CD4-positive, alpha-beta T cell treated with Interleukin-15 for 4 hours (primary cell): ENCODE results near the gene ATP2B2.
"Not testable (repeated sequence)": the region's sequence is repeated elsewhere in the genome, so short reads cannot be mapped to it uniquely, and the experiment has no call there.

Source experiments
- DNase-seq: peaks from one replicate; pipeline ENCODE4 v3.0.0-alpha.2; 2020; ENCODE audit warnings: low spot score

Gene ATP2B2

DNA sequence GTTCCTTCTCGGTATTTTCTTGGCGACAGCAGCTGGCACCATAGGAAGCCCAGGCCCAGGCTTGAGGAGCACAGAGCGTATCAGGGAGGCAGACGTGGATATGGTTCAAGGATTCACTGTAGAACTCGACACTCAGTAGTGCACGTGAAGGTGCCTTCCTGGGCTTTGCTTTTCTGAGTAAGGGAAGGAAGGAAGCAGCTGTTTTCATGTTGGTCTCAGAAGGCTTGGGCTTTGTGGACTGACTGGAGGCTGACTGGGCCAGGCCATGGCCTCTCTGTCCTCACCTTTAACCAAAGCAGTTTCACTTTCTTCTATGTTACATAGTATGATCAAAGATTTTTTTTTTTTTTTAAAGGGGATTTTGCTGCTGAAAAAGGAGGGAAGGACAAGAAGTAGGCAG lies 205.7 kb downstream of the ATP2B2 start:
- no peak for DNase-seq

DNA sequence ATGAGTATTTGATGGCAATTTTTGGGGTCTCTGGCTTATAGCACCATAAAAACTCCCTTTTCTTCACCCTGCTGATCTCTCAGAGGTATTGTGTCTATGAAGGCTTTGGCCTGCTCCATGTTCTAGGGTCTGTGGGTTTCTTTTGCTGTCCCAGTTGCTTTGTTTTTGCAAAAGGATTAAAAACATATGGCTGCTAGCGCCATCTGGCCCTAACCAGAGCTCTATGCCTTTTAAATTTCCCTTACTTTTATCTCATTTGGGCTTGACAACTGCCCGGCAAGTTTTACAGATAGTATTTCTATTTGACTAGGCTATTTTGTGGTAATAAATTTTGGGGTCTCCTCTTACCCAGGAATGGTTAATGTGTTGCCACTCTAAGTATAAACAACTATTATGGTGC lies 206.2 kb downstream of the ATP2B2 start:
- DNase-seq: no peak

DNA sequence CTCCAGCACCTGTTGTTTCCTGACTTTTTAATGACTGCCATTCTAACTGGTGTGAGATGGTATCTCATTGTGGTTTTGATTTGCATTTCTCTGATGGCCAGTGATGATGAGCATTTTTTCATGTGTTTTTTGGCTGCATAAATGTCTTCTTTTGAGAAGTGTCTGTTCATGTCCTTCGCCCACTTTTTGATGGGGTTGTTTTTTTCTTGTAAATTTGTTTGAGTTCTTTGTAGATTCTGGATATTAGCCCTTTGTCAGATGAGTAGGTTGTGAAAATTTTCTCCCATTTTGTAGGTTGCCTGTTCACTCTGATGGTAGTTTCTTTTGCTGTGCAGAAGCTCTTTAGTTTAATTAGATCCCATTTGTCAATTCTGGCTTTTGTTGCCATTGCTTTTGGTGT lies 207.3 kb downstream of the ATP2B2 start:
- not testable (repeated sequence) for DNase-seq

DNA sequence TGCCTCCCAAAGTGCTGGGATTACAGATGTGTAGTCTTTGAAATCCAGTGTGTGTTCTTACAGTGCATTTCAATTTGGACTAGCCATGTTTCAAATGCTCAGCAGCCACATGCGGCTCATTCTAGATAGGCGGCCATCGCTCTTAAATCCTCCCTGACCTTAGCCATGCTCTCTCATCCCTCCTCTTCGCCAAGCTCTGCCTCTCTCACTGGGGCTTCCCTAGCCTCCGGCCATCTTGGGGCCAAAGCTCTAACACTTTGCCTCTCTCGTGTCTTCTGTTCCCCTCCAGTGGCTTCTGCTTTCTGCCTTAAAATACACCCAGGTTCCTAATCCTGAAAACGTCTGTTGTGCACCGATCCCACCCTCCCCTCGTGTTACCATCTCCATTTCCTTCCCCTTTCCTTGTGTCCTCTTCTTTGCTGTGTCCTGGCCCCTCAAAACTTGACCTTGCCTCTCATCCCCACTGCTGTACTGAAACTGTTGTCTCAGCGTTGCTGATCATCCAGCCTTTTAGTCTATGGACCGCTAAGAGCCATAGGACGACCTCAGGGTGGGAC lies 211.3 kb downstream of the ATP2B2 start:
- no peak for DNase-seq

DNA sequence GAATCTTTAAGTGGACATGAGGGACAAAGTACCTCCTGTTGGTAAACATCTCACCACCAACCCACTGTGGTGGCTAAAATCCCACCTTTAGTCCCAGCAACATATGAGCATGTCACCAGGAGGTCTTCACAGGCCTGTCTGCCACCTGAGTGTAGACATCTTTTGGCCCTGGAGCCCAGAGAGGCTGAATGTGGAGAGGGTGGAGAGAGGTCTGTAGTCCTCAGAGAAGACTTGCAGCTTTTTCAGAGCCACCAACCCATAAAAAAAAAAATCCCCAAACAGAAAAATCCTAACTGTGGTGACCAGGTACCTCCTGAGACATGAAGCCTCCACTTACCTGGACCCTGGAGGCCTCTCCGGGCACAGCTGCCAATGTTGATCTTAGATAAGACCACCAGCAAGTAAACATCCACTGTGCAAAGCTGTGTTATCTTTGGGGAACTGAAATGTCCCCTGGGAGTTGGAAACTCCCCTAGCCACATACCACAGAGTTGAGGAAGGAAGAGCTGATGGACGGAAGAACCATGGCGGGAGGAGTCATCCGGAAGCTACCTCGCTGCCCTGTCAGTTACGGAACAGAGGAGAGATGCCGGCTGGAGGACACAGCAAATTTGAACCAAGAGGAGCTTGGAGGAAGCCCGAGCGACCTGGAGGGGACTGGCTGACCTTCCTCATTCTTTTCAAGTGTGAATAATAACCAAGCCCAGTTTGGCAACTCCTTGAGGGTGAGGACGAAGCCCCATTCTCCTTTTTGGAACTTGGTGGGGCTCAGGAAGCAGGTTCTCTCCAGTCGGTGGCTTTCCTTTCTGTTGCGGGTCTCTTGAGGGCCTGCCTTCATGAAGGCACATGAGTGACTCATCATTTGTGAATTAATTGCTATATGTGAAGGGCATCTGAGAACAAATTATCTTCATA lies 212.6 kb downstream of the ATP2B2 start, which contains the start of gene GHRL:
GHRL (minus strand) TSS at position 443 of the 915 bp plus-strand sequence. CDS start 2,767 bp downstream, outside the sequence.
- DNase-seq: no peak

DNA sequence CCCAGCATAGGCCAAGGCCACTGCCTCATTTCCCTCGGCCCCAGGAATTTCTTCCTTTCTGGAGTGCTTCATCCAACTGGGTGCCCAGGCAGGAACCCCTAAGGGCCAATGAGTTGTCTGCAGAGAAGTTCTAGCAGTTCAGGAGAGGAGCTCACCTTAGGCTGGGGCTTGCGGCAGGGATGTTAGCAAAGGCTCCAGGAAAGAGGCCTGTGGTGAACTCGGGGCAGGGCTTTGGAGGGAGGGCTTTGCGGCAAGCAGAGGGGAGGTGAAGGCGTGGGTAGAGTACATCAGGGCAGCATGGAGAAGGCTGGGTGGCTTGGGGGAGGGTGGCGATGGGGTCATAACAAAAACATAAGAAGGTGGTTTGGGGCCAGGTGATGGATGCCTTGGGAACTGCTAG lies 213.7 kb downstream of the ATP2B2 start:
- DNase-seq: no peak

DNA sequence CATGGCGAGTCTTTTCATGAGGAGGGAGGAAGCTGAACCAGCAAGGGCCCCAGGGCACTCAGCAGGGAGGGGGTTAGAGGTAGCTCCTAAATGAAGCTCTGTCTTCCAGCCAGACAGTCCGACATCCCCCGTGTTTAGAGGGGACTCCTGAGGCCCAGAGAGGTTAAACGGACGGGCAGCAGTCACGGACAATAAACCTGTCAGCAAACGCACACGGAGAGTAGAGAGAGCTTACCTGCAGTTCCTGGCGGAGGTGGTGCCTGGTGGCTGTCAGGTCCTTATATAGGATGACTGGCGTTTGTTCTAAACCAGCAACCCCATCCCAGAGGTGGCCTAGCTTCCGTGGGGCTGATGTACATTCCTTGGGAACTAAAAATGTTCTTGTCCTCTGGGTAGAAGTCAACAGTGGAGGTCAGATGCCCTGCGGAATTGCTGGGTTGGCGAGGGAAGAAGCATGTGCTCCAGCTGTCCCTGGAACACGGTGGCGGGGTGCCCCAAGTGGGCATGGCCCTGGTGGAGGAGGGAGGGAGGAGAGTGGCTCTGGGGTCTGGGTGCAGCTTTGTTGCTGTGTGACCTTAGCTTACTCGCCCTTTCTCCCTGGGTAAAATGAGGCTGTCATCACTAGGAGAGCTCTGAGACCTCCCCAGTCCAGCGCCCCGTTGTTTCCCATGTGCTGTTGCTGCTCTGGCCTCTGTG lies 214.8 kb downstream of the ATP2B2 start:
- DNase-seq: no peak

DNA sequence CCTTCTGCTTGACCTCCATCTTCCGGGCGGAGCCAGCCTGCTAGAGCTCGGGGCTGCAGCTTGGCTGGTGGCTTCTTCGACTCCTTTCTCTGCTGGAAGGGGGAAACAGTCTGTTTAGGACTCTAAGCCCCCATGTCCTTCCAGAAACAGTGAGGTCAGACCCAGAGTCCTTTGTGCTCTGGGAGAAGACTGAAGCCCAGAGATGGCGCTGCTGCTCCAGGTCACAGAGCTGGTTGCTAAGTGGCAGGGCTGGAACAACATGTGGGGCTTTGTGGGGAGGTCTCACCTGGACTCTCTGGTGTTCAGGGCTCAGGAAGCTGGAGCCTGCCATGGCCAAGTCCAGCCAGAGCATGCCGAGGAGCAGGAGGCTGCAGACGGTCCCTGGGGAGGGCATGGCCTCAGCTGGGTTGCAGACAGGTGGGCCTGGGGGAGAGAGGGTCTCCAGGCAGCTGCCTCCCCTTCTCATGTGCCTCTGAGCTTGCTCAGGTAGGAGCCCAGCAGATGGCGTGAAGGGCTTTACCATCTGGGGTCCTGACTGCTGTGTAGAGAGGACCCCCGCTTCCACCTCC lies 215.5 kb downstream of the ATP2B2 start:
- DNase-seq: no peak

DNA sequence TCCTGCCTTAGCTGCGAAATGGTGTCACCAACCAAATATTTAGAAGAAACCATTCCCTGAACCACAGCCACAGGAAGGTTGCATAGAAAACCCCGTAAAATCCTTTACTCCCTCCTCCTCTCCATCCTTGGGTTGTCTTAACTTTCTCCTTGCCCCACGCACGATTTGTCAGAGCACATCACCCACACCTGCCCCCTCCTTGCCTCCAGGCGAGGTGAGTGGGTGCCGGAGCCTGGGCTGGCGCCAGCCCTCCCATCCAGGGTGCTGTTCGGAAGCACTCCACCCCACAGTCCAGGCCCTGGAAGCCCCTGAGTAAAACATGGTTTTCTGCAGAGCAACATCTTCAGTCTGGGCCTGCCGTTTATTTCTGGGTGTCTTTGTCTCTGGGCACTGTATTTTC lies 216.3 kb downstream of the ATP2B2 start:
- no peak for DNase-seq

DNA sequence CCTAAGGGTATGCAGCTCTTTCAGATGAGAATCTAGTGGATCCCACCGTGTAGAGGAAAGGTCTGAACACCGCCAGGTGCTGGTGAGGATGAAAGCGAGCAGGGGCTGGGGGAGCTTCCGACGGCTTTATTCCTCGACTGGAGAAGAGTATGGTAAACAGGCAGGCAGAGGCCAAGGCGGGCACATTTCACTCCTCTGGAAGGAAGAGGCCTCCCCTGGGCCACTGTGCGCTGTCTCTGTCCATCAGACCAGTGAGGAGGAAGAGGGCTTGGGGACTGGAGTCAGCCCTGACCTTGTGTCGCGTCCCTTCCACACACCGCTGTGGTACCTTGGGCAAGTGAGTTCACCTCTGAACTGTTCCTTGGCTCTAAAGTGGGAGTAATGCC lies 216.8 kb downstream of the ATP2B2 start:
- DNase-seq: no peak

DNA sequence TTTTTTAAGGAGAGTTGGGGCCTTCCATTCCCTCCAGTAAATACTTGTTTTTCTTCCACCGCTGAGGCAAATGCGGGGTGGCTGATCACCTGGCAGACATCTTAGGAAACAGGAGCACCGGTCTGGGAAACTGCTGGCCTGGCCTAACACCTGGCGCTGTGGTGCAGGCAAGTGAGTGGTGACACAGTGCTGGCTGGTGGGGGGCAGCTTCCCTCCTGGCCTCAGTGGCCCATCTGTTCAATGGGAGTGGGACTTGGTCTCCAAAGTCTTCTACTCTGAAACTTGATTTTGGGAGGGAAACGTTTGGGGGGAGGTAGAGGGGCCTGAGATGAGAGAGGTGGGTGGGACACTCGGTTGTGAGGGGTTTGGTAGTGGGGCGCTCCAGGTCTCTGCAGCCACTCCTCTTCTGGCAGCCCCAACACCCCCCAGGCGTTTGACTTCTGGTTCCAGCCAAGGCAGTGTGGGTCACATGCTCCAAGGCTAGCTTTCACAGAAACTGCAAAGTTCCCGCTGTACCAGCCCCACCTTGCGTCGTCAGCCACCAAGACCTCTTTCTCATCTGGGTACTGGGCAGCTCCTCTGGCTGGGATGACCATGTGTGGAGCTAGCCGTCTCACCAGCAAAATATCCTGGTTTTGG lies 217.3 kb downstream of the ATP2B2 start:
- DNase-seq: no peak

DNA sequence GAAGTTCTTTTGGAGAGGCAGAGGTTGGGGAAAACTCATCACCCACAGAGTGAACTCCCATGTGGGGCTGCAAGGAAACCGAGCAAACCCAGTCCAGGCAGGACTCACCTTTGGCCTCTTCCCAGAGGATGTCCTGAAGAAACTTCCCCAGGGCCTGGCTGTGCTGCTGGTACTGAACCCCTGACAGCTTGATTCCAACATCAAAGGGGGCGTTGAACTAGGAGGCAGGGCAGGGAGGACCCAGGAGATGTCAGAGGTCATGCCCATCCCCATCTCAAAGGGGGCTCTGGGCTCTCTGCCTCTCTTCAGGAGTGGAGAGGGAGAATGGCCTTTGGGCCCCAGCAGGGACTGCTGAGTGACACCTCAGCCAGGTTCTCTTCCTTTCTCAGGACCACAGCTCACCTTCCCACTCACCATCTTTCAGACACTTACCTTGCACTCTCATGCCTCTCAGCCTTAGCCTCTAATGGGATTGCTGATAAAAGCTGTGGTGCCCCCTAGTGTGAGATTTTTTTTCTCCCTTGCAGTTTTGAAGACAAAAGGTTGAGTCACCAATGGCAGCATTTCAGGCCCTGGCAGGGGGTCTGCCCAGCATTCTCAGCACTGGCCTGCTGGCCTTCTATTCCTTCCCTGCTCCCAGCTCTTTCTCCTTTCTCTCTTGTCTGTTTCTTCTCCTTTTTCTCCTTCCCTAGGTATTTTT lies 218.6 kb downstream of the ATP2B2 start:
- DNase-seq: peak; percentile 66

DNA sequence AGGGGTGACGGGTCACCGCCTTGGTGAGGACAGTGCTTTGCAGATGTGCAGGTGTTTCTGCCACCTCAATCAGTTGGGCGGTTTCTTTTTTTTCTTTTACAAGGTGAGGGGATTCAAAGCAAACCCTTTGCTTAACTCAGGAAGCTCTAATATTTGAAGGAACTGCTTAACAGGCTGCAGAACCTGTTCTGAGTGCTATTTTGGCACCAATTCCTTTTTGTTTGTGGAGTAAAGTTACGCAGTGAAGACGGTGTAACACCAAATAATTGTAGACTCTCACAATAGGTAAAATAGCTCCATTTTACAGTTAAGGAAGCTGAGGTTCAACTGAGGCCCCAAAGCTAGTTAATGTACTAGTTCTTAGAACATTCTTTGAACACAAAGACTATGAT lies 219.3 kb downstream of the ATP2B2 start:
- no peak for DNase-seq

DNA sequence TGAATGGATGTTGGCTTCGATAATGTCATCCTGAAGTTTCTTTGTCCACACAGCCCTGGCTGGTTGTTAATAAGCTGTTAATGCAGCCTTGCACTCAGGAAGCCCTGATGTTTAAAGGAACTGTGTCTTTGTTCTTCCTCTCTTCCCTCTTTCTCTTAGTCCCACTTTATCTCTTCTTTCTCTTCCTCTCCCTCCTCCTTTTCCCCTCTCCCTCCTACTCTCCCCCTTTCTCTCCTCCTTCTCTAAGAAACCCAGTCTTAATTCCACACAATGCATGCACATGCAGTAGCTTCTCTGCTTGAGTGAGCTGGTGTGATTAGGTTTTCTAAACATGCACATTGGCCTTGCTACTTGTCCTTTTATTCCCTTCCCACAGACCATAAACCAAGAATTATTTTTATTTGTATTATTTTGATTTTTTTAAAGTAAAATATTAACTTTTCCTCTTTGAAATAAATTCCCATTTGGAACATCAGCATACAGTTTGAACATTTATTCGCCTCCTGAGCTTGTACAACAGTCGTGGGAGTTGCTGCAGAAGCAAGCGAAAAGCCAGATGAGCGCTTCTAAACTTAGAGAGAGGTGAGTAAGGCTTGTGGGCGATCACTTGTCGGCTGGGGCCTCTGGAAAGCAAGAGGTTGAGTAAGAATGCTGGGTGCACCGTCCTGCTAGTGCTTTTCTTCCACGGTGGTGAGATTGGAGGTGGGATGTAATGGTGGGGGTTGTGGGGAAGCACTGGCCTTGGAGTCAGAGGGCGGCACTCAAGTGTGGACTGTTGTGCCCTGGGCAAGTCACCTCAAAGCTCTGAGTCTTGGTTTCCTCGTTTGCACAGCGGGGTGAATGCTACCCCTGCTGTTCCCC lies 219.9 kb downstream of the ATP2B2 start:
- no peak for DNase-seq

DNA sequence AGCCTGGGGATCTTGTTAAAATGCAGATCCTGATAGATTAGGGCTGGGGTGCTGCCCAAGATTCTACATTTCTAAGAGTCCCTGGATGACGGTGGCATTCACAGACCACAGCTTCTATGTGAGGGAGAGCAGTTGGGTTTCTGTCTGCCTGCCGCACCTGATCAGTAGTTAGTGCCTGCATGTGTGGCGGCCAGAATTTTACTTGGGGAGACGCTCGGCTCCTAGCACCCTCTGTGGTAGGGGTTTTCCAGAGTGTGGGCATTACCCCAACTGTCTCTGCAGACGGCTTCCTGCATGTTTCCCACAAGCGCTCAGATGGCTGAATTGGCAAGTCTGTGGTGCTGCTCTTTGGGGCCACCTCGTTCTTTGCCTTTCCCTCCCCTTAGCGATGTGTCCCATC lies 220.9 kb downstream of the ATP2B2 start:
- DNase-seq: peak; percentile 67

DNA sequence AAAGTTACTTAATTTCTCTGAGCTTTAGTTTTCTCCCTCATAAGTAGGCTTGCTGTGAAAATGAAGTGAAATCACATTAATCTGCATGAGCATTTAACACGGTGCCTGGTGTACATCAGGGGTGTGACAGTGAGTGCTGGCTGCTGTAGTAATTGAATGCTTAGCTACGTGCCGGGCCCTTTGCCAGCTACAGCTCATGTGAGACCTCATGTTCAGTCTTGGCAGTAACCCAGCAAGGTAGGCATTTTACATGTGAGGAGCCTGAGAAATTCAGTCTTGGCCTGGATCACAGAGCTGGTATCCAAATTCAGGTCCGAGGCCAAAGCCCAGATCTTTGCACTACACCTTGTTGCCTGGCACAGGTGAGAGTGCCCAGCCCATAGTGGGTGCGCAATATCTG lies 221.7 kb downstream of the ATP2B2 start:
- DNase-seq: no peak

DNA sequence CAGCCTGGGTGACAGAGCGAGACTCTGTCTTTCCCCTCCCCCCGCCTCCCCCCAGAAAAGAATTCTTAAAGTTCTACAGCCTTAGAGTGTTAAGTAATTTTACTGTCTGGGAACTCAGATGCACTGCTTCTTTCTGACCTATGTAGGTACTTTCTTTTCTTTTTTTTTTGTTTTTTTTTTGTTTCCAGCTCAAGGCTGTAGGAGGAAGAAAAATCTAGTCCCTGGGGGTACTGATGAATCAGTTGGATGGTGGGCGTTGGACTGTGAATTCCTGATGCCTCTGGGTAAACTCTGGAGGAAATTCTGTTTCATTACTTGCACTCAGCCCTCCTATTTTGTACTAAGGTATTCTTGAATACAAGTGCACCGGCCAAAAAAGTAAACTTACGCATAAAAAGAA lies 223.4 kb downstream of the ATP2B2 start:
- DNase-seq: no peak

DNA sequence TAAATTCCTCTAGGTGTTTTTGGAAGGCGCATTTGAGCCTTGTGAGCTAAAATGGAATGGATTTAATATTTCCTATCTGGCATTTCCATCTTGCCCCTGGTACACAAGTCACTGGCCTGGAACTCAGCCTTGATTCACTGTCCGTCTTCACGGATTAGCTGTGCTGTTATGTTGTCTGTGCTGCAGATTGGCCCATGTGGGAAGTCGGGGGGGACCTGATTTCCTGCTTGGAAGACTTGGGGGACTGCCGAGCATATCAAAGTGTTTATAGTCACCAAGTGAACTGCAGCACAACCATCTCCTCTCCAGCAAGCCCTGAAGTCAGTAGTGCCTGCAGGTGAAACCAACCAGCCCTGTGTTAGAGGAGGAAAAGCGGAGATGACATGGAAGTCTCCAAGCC lies 224.8 kb downstream of the ATP2B2 start:
- no peak for DNase-seq

DNA sequence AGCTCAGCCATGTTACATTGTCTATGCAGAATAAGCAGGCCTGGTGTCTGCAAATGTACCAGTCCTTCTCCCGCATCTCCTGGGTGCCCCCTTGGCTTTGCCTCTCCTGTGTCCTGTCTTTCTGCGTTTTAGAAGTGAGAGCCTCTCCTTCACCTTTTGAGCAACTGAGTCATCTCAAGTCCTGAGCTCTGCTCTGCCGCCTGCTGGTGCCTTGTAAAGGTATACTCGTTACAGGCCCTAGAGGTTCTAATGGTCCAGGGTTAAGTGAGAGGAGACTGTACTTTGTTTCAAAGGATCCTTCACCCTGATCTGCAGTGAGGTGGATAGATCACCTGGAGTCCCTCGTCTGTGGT lies 225.2 kb downstream of the ATP2B2 start:
- DNase-seq: no peak

DNA sequence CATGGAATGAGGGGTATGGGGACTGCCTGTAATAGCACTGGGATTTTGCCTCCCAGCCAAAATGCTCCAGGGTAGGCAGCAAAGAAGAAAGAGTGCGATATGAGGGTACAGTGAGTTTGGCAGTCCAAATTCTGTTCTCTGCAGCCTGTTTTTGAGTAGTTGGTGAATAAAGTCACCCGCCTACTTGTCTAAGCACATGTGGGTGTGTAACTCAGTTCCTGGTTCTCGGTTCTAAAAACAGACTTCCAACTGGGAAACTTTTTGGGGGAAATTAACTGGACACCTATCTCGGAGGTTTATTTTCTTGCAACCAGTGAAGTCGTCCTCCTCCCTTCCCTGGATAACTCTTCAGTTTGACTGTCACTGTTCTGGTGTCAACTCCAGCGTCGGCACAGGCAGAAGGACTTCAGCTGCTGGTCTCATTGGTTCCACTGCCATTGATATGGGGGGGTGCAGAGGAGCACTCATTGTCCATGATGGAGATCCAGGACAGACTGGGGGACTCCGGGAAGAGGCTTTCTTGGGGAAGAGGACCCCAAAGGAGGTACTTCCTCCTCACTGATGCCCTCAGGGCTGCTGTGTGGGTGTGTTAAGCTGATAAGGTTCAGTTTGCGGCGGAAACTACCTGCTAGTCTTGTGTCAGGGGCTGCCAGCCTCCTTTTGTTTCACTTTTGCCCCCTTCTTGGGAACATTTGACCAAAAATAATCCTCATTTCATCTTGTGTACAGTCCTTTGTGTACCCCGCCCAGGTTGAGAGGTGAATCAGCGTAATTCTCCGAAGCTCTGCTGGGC lies 225.8 kb downstream of the ATP2B2 start:
- DNase-seq: no peak
